ENCODE data around the gene AFAP1. TPM values are rescaled to one million over a fixed set of nuclear protein-coding genes. Genes with fewer than 3 reads are reported as not detected.

Gene AFAP1
- total RNA-seq, 2 donors from 2014 or later, result 29.7 to 43.9 TPM

GRCh38 chr4:7868892-7869471 is 70.7 kb downstream of the AFAP1 start:
- no peak for DNase-seq
- TF ChIP-seq, protein P1, sequence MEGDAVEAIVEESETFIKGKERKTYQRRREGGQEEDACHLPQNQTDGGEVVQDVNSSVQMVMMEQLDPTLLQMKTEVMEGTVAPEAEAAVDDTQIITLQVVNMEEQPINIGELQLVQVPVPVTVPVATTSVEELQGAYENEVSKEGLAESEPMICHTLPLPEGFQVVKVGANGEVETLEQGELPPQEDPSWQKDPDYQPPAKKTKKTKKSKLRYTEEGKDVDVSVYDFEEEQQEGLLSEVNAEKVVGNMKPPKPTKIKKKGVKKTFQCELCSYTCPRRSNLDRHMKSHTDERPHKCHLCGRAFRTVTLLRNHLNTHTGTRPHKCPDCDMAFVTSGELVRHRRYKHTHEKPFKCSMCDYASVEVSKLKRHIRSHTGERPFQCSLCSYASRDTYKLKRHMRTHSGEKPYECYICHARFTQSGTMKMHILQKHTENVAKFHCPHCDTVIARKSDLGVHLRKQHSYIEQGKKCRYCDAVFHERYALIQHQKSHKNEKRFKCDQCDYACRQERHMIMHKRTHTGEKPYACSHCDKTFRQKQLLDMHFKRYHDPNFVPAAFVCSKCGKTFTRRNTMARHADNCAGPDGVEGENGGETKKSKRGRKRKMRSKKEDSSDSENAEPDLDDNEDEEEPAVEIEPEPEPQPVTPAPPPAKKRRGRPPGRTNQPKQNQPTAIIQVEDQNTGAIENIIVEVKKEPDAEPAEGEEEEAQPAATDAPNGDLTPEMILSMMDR (IDR thresholded peaks at IDR 0.05), result no peak
- H3K4me1 ChIP-seq, result no peaks in the 10 kb centered on the region
- H3K27ac ChIP-seq, result no peak overlapping the region
- H3K9me3 ChIP-seq, result no peaks in the 10 kb centered on the region
- no peaks in the 10 kb centered on the region for H3K27me3 ChIP-seq
- no peak overlapping the region for H3K4me3 ChIP-seq
- no peak overlapping the region for H3K9ac ChIP-seq (ENCODE audit: low read depth in 2 of 2, low read length in 2 of 2)
- intact Hi-C loops (cut with DNase I), result no loop called here
- H3K36me3 ChIP-seq, result no peaks in the 10 kb centered on the region

DNA sequence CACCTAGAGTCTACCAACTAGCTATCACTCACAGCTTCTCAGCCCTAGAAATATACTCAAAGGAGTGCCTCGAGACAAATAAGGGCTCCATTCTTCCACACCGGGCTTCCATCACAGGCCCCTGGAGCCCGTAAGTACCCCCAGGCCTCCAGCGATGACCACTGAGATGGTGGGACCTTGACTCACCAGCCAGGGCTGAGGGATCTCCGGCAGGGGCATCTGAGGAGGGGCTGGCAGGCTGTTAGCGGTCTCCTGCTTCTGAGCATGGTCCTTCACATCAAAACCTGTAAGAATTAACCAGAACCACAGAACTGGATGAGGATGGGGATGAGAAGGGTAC is 71.3 kb downstream of the AFAP1 start:
- no peak overlapping the region for H3K27ac ChIP-seq
- intact Hi-C loops (cut with DNase I), result no loop called here
- no peaks in the 10 kb centered on the region for H3K4me1 ChIP-seq

GRCh38 chr4:7867701-7868435 is 71.8 kb downstream of the AFAP1 start:
- intact Hi-C loops (cut with DNase I), result no loop called here
- no peaks in the 10 kb centered on the region for H3K9me3 ChIP-seq
- no peak for DNase-seq
- H3K27ac ChIP-seq, result no peak overlapping the region
- TF ChIP-seq, protein P1 (IDR thresholded peaks at IDR 0.05), result no peak
- no peaks in the 10 kb centered on the region for H3K4me1 ChIP-seq
- H3K27me3 ChIP-seq, result no peaks in the 10 kb centered on the region
- H3K4me3 ChIP-seq, result no peak overlapping the region
- H3K36me3 ChIP-seq, result no peaks in the 10 kb centered on the region
- H3K9ac ChIP-seq (ENCODE audit: low read depth in 2 of 2, low read length in 2 of 2), result no peak overlapping the region

More for the DNA sequence above, 71.3 kb downstream of the AFAP1 start:
- no peak for DNase-seq
- Histone ChIP-seq H3K27me3 (no peaks in the 10 kb centered on the region), H3K36me3 (no peaks in the 10 kb centered on the region), H3K4me3 (no peak overlapping the region), H3K9me3 (no peaks in the 10 kb centered on the region), H3K9ac (ENCODE audit: low read depth in 2 of 2, low read length in 2 of 2) (no peak overlapping the region)
- TF ChIP-seq, protein P1 (IDR thresholded peaks at IDR 0.05), result no peak

DNA sequence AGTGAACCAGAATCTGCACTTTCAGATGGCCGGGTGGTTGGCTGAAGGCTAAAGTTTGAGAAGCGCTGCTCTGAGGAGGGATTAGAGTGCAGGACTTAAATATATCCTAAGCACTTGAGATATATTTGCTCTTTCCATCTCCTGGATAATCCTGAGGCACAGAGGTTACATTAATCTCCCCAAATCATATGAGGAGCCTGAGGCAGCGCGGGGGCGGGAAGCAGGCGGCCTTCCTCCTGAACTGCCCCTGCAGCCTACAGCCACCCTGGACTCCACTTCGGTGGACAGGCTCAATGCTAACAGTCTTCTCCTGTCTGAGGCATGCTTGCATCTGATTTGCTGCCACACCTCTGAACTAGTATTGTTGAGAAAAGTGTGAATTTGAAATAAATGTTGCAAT is 72.5 kb downstream of the AFAP1 start:
- Histone ChIP-seq H3K4me1 (no peaks in the 10 kb centered on the region), H3K9me3 (no peaks in the 10 kb centered on the region), H3K9ac (ENCODE audit: low read depth in 2 of 2, low read length in 2 of 2) (no peak overlapping the region), H3K36me3 (no peaks in the 10 kb centered on the region), H3K27ac (no peak overlapping the region), H3K27me3 (no peaks in the 10 kb centered on the region), H3K4me3 (no peak overlapping the region)
- intact Hi-C loops (cut with DNase I), result no loop called here
- no peak for DNase-seq
- TF ChIP-seq, protein P1 (IDR thresholded peaks at IDR 0.05), result no peak

GRCh38 chr4:7865533-7865932 is 74.1 kb downstream of the AFAP1 start:
- TF ChIP-seq, protein P1 (IDR thresholded peaks at IDR 0.05), result no peak
- no peak for DNase-seq
- Histone ChIP-seq H3K4me1 (no peaks in the 10 kb centered on the region), H3K4me3 (no peak overlapping the region), H3K27me3 (no peaks in the 10 kb centered on the region), H3K9ac (ENCODE audit: low read depth in 2 of 2, low read length in 2 of 2) (no peak overlapping the region), H3K9me3 (no peaks in the 10 kb centered on the region), H3K36me3 (no peaks in the 10 kb centered on the region), H3K27ac (no peak overlapping the region)
- intact Hi-C loops (cut with DNase I), result no loop called here

All from colonic mucosa (tissue), 4 donors.